Measurements from ENCODE around the gene LNX1. TPM values are rescaled to one million over a fixed set of nuclear protein-coding genes. Genes with fewer than 3 reads are reported as not detected.

Gene LNX1
- total RNA-seq, 4 donors from 2014 or later = 7.2 to 72.4 (median 19.0) TPM

- no peak for DNase-seq (ENCODE audit: low spot score)
- no peak for ATAC-seq (ENCODE audit: low FRiP score)
- TF ChIP-seq CTCF (IDR thresholded peaks at IDR 0.05) = no peak
These were observed 92.6 kb downstream of the LNX1 start for GRCh38 chr4:53498706-53499105.

DNA sequence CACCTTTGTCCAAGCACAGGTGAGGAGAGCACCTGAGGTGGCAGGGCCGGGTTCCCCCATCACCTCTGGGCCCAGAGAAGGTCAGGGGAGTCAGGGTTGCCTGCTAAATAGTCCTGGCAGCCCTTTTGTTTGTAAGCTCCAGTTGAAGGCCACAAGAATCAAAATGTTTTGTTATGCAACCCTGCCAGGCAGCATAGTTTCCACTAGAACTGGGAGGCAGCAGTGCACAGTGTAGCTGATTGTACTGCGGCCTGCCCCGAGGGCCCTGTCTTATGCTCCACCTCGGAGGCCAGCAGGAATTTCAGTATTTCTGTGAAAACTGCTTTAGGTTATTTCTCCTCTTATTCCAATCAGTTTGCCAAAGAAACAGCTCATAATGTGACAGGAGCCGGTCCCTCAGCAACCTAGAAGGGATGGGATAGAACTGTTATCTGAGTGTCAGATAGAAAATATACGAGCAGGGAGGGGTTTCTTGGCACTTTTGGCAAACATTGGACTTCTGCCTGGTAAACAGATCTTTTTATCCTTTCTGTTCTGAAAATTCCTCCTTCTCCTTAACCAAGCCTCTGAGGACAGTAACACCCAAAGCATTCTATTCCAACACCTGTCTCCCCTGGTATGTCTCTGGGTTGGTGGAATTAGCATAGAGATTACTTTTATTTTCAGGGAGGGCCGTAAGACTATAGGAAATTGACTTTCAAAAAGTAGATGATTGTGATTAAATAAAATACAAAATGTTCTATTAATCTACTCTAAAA is 93.6 kb downstream of the LNX1 start:
- TF ChIP-seq CTCF (IDR thresholded peaks at IDR 0.05) = no peak
- ATAC-seq (ENCODE audit: low FRiP score) (peak; percentile 86), DNase-seq (ENCODE audit: low spot score) (no peak)

DNA sequence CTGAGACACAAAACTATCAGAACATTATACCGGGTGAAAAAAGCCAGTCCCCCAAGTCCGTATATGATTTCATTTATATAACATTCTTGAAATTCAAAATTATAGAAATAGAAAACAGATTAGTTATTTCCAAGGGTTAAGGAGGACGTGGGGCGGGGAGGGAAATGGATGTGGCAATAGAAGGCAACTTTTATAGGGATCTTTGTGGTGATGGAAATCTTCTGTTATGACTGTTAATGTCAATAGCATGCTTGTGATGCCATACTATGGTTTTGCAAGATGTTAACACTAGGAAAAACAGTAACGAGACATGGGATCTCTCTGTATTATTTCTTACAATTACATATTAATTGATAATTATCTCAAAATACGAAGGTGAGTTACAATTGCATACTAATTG is 96.4 kb downstream of the LNX1 start:
- no peak for TF ChIP-seq CTCF (IDR thresholded peaks at IDR 0.05)
- DNase-seq (ENCODE audit: low spot score) (no peak), ATAC-seq (ENCODE audit: low FRiP score) (no peak)

GRCh38 chr4:53490965-53491622 is 100.2 kb downstream of the LNX1 start:
- DNase-seq (ENCODE audit: low spot score) = no peak
- TF ChIP-seq CTCF (IDR thresholded peaks at IDR 0.05) = no peak

DNA sequence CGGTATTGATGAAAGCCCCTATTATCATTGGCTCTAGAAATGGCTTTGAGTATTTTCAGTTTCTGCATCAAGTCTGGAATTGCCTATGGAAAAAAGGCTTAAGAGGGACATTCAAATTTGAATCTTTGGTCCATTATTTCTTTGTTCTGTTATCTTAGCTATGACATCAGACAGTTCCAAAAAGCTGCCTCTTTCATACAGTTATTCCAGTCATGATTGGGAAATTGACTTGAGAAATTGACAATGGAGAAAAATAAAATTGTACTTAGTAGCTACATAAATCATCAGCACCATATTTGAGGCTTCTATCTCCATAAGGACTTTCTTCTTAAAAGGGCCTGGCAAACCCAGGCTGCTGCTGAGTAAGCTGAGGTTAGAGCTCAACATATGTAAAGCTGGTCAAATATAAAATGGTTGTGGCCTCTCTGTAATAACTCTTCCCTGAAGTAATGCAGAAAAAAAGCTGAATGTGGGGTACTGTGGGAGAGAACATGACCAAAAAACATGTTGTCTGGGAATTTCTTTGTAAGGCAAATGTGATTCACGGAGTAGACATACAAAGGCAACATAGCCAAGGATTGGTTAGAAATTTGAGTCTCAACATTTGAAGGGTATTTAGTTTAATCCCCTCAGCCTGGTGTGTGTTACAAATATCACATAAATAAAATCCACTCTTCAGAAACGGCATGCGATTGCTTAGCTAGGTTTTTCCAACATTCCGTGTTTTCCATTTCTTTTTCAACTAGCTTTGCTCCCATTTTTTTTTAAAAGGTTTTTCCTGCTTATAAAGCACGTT is 100.9 kb downstream of the LNX1 start:
- ATAC-seq (ENCODE audit: low FRiP score) = no peak
- no peak for DNase-seq (ENCODE audit: low spot score)

More at GRCh38 chr4:53490965-53491622, 100.2 kb downstream of the LNX1 start:
- ATAC-seq (ENCODE audit: low FRiP score) = peak; percentile 77

More for the DNA sequence above, 100.9 kb downstream of the LNX1 start:
- TF ChIP-seq CTCF (IDR thresholded peaks at IDR 0.05) = no peak
